Urinary bladder (tissue), 4 donors: Measurements from ENCODE around the gene ASB18. TPM values are rescaled to one million over a fixed set of nuclear protein-coding genes. Genes with fewer than 3 reads are reported as not detected.

ENCODE experiments used
- DNase-seq: peaks from one replicate; pipeline ENCODE4 v3.0.0-alpha.2; 2015; ENCODE audit errors: extremely low spot score
- H3K27ac ChIP-seq: one replicate; pipeline ENCODE4 v1.5.1; 2013; ENCODE audit warnings: low read depth, mild to moderate bottlenecking, moderate library complexity
- H3K36me3 ChIP-seq: one replicate; pipeline ENCODE4 v1.6.1; 2013; ENCODE audit warnings: mild to moderate bottlenecking, moderate library complexity; ENCODE audit not compliant: insufficient read depth
- H3K4me1 ChIP-seq: one replicate; pipeline ENCODE4 v1.6.1; 2013; ENCODE audit warnings: mild to moderate bottlenecking, moderate library complexity; ENCODE audit not compliant: insufficient read depth
- H3K4me3 ChIP-seq: one replicate; pipeline ENCODE4 v1.5.1; 2013; ENCODE audit warnings: low read depth, low read length
- WGBS: extraction: QIAGEN DNeasy Blood & Tissue Kit; methylation state at CpG from one replicate; pipeline ENCODE4 v1.1.7; 2013; 5-methylcytosine and 5-hydroxymethylcytosine counted together
- polyA plus RNA-seq: library from polyadenylated mRNA; stranded (reverse); fragments of 200-250 nt; gene quantifications from one replicate; pipeline ENCODE4 v1.2.3, GENCODE V29; 2013
- total RNA-seq: library from RNA; depleted of rRNA; stranded (reverse); fragments of >200 nt; gene quantifications from one replicate; pipeline ENCODE4 v1.2.3, GENCODE V29; 2014
- donor health status: healthy with polysubstance abuse.
- donor health status: healthy.

The ASB18 gene
- total and polyA plus RNA-seq, 2 donors: not detected

DNA sequence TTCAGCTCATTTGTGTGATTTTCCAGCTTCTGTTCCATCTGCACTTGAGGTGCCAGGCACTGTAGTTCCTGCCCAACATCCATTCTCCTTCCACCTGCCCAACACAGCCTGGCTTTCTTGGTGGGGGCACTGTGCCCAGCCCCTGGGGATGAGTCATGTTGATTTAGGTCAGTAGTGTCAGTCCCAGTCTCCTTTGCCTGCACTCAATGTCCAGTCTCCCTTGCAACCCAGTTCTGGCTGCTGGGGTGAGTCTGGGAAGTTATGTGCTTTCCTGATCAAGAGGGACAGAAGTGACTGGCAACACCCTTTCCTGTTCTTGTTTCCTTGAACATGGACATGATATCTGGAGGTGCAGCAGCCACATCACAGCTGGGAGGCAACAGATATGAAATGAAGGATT is 1.5 kb upstream of the ASB18 start:
- no peak overlapping the region for H3K4me3 ChIP-seq
- H3K36me3 ChIP-seq: no peaks in the 10 kb centered on the region
- H3K27ac ChIP-seq: no peak overlapping the region
- no peak for DNase-seq
- no peaks in the 10 kb centered on the region for H3K4me1 ChIP-seq

DNA sequence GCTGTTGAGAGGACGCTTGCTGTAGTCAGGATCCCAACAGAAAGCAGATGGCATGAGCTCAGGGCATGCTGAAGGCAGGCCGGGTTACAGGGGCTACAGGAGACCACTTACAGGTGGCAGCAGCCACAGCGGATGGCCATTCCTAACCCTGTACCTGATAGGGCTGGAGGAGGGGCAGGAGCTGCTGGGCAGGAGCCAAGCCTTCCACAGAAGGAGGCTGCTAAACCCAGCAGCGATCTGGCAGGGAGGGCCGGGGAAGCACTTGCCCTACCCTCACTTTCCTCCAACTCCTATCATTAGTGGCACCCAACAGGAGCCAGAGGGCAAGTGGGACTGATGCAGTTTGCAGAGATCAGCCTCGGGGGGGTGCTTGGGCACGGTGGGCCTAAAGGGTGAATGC is 2.0 kb downstream of the ASB18 start:
- H3K4me1 ChIP-seq: no peaks in the 10 kb centered on the region
- H3K27ac ChIP-seq: no peak overlapping the region
- DNase-seq: no peak
- no peak overlapping the region for H3K4me3 ChIP-seq
- 90% methylated on average over 7 of the region's 7 CpGs for WGBS
- no peaks in the 10 kb centered on the region for H3K36me3 ChIP-seq

DNA sequence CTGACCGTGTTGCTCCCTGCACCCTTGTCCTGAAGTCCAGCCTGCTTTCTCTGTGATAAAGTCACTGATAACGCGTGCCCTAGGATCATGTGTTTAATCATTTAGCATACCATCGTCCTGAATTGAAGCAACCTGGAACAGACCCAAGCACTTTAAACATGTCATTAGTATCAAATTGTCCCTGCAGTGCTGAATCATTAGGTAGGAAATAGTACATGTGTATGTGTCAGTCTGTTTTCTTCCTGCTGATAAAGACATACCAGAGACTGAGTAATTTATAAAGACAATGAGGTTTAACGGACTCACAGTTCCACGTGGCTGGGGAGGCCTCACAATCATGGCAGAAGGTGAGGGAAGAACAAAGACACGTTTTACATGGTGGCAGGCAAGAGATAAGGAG is 2.8 kb downstream of the ASB18 start:
- Histone ChIP-seq H3K36me3 (no peaks in the 10 kb centered on the region), H3K4me3 (no peak overlapping the region), H3K27ac (no peak overlapping the region), H3K4me1 (no peaks in the 10 kb centered on the region)
- no peak for DNase-seq
- WGBS: 55% methylated on average over 7 of the region's 7 CpGs

DNA sequence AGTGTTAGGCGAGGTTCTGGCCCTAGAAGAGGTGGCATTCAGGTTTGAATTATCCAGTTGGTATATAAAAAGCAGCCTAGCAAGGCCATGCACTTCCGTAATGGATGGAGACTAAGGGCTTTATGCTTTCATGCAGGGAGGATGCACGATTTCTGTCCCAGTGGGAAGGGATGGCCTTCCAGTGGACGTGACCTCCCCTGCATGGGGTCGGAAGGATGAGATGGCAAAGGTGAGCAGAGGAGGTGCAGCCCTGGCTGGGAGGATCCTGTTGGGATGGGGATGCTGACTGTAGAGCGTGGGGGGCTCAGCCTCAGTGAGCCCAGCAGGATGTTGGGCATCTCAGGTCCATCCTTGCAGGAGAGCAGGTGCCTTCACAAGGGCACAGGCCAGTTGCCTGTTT is 4.8 kb downstream of the ASB18 start:
- Histone ChIP-seq H3K36me3 (no peaks in the 10 kb centered on the region), H3K27ac (no peak overlapping the region), H3K4me3 (no peak overlapping the region), H3K4me1 (no peaks in the 10 kb centered on the region)
- DNase-seq: no peak
- 86% methylated on average over 6 of the region's 6 CpGs for WGBS

DNA sequence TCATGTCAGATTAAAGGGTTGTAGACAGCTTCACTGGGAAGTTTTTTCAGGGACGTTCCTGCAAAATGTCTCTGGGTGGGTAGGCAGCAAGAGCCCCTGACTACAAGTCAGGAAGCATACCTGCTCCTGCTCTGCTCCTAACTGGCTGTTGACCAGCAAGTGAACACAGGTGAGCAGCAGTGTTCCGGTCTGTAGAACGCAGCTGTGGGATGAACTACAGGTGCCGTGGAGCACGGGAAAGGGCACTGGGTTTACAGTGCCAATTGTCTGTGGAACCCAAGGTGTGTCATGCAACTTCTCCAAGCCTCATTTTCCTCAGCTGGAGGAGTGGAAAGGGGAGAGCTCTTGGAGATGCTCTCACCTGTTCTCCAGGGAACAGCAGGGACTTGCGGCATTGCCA is 6.6 kb downstream of the ASB18 start:
- H3K4me3 ChIP-seq: no peak overlapping the region
- whole genome bisulfite sequencing: 83% methylated on average over 6 of the region's 6 CpGs
- H3K4me1 ChIP-seq: no peaks in the 10 kb centered on the region

DNA sequence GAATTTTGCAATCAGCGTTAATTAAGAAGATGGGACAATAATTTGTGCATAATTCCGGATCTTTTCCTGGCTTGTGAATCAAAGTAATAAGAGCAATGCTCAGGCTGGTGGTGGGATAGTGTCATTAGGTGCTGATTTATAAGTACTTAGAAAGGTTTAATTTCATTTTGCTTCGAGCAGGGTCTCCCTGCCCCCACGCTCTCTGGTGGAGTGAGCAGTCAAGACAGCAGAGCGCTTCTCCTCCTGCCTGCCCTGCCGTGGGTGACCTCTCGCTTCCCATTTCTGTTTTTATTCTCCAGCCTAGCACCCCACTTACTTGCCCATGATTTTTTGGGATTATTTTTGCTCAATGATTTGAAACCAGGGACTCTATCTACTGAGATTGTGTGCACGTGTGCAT is 7.1 kb downstream of the ASB18 start:
- no peak for DNase-seq
- H3K4me3 ChIP-seq: no peak overlapping the region
- no peaks in the 10 kb centered on the region for H3K36me3 ChIP-seq
- no peaks in the 10 kb centered on the region for H3K4me1 ChIP-seq
- WGBS: 64% methylated on average over 8 of the region's 8 CpGs
- H3K27ac ChIP-seq: no peak overlapping the region

More for the DNA sequence above, 6.6 kb downstream of the ASB18 start:
- DNase-seq: no peak
- Histone ChIP-seq H3K27ac (no peak overlapping the region), H3K36me3 (no peaks in the 10 kb centered on the region)

DNA sequence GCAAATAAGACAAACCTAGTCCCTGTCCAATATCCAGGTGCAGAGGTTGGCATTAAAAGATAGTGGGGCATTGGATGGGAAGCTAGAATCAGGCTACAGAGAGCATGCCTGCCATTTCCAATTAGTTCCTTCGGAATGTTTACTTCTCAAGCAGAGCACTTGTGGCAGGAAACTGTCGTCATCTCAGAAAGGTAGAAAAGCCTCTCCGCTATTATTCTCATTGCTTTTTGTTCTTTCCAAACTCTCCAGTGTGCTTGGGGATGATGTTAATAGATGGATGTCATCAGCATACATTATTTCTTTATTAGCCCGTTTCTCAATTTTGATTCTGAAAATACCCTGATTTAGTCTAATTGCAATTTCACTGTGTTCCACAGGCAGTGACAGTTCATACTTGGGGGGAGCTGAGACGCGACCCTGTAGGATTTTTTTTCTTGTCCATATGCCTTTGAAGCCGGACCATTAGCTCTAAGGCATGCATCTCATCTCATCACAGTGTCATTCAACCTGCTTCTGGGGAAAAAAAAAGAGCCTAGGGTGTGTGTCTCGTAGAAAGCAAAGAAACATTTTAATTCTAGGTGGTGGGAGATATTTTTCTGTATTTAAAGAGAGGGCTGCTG is 7.7 kb downstream of the ASB18 start:
- H3K4me1 ChIP-seq: no peaks in the 10 kb centered on the region
- H3K4me3 ChIP-seq: no peak overlapping the region
- H3K36me3 ChIP-seq: no peaks in the 10 kb centered on the region
- WGBS: 53% methylated on average over 8 of the region's 8 CpGs
- DNase-seq: no peak
- no peak overlapping the region for H3K27ac ChIP-seq

DNA sequence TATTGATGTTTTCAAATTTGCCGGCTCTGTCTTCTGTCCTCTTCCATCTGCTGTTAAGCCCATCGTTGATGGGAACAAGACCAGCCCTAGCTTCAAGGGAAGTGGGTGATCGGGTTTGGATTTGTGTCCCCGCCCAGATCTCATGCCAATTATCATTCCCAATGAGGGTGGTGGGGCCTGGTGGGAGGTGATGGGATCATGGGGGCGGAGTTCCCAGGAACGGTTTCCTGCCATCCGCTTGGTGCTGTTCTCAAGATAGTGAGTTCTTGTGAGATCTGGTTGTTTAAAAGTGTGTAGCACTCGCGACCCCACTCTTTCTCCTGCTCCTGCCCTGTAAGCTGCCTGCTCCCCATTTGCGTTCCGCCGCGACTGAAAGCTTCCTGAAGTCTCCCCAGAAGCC is 9.5 kb downstream of the ASB18 start:
- H3K27ac ChIP-seq: no peak overlapping the region
- DNase-seq: no peak
- no peaks in the 10 kb centered on the region for H3K36me3 ChIP-seq
- no peaks in the 10 kb centered on the region for H3K4me1 ChIP-seq
- H3K4me3 ChIP-seq: no peak overlapping the region
- 77% methylated on average over 13 of the region's 13 CpGs for WGBS

DNA sequence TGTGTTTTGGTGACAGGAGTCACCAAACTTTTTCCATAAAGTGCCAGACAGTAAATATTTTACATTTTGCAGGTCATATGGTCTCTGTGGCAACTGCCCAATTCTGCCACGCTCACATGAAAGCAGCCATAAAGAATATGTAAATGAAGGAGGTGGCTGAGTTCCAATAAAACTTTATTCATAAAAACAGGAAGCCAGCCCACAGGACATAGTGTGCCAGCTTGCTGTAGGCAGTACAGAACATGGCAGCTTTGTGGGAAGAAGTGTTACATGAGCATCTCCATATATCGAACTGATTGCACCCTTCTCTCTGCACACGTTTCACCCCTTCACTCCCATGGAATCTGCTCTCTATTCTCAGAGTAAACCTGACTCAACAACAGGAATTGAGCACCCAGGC is 10.2 kb downstream of the ASB18 start:
- DNase-seq: no peak

DNA sequence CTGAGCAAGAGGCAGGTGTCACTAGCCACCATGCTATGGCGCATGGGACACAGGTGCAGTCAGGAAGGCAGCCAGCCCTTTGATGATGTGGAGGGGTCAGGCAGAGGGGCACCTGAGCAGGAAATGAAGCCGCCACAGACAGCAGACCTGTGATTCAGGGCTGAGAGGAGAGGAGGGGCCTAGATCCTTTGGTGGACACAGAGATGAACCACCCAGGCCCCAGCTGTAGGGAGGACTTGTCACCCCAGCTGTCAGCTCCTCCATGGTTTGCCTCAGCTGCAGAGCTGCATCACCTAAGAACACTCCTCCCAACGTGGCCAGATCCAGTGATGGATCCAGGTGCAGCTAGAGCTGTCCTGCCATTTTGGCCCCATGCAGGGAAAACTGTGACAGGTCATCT is 11.6 kb downstream of the ASB18 start:
- Histone ChIP-seq H3K4me3 (no peak overlapping the region), H3K4me1 (no peaks in the 10 kb centered on the region), H3K27ac (no peak overlapping the region), H3K36me3 (no peaks in the 10 kb centered on the region)
- DNase-seq: no peak
- 77% methylated on average over 3 of the region's 3 CpGs for WGBS

More for the DNA sequence above, 10.2 kb downstream of the ASB18 start:
- no peaks in the 10 kb centered on the region for H3K4me1 ChIP-seq
- no peaks in the 10 kb centered on the region for H3K36me3 ChIP-seq
- H3K4me3 ChIP-seq: no peak overlapping the region
- WGBS: 85% methylated on average over 3 of the region's 3 CpGs
- H3K27ac ChIP-seq: no peak overlapping the region

DNA sequence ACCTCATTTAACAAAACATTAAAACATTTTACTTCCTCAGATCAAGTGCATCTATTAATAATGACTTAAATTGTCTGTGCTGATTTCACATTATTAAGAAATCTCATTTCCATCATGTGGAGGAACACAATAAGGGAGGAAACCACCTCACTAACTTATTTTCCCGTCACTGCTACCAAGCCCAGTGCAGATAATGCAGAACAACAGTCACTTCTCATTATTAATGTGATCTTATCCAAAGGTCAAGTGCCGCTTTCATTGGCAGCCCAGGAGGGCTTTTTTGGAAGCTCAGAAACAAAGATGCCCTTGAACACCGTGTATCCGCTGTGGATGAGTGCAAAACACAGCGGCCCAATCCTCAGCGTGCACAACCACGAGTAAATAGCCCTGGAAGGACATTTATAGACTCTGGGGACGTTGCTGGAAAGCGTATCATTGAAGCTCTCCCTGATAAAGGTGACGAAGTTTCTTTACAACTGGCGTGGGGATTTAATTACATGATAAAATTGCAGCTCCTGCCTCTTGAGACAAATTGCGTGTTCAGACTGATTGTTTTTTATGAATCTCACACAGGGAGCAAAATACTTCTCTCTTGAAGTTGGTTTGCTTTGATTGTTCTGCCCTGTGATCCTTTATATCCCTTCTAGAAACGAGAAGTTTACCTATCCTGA is 13.2 kb downstream of the ASB18 start:
- Histone ChIP-seq H3K4me1 (no peaks in the 10 kb centered on the region), H3K36me3 (no peaks in the 10 kb centered on the region), H3K4me3 (no peak overlapping the region), H3K27ac (no peak overlapping the region)
- DNase-seq: no peak
- WGBS: 37% methylated on average over 13 of the region's 13 CpGs

DNA sequence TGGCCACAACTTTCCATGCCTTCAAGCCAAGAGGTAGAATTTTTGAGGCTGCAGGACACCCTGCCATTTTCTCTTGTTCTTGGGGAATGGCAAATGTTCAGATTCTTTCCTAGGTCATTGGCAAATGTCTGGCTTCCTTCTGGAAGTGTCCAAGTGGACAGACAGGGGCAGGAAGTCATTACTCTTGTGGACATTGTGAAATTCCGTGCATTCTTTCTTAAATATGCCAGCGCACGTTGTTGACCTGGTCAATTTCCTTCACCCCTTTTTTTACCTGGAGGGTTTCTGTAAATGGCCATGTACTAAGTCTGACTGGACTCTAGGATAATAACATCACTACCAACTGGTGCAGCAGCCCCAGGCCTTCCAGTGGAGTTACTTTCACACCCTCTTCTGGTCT is 13.9 kb downstream of the ASB18 start:
- Histone ChIP-seq H3K36me3 (no peaks in the 10 kb centered on the region), H3K4me3 (no peak overlapping the region), H3K27ac (no peak overlapping the region), H3K4me1 (no peaks in the 10 kb centered on the region)
- 54% methylated on average over 3 of the region's 3 CpGs for WGBS
- no peak for DNase-seq

DNA sequence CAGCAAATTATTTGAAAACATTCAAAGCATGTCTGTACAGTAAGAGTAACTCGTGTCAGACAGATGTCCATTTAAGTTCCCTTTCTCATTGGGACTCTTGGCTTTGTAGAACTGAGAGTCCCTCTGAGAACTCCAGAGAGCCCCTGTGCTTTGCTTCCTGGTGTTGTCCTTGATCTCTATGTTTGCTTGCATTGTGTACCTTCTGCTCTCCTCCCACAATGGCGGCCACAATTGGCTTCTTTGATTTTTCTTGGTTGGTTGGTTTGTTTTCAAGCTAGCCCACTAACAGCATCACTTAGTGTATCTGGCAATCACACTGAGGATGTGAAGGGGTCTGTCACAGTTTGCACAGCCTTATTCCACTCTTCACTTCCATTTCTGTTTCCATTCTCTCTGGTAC is 15.1 kb downstream of the ASB18 start:
- H3K36me3 ChIP-seq: no peaks in the 10 kb centered on the region
- WGBS: 86% methylated on average over 2 of the region's 2 CpGs
- no peak overlapping the region for H3K27ac ChIP-seq
- no peak overlapping the region for H3K4me3 ChIP-seq
- H3K4me1 ChIP-seq: no peaks in the 10 kb centered on the region
- DNase-seq: no peak

DNA sequence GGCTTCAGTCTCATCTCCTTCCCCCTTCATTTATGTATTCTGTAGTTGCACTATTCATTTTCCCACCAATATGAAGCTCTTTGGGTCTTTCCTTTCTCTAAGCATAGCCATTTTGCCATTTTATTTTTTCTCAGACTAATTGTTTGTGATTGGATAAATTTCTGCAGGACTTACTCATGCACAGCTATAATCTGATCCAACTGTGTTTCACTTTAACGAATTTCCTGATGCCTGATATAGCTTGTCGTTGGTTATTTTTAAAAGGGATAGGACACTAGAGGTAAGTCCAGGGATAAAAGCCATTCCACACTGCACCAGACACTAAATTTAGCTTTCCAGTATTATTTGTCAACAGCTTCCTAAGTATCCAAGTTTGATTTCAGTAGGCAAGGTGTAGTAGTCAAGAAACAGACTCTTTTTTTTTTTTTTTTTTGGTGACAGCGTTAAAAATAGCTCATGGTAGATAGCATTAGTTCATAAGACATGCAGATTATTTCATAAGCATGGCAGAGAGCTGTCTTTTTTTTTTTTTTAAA is 17.4 kb downstream of the ASB18 start:
- H3K36me3 ChIP-seq: no peaks in the 10 kb centered on the region
- DNase-seq: no peak
- H3K27ac ChIP-seq: no peak overlapping the region
- no peak overlapping the region for H3K4me3 ChIP-seq
- H3K4me1 ChIP-seq: no peaks in the 10 kb centered on the region
- 56% methylated on average over 3 of the region's 3 CpGs for WGBS
